Endodermal cell (in vitro differentiated cells): ENCODE data around the gene RNU4-1. TPM values are rescaled to one million over a fixed set of nuclear protein-coding genes. Genes with fewer than 3 reads are reported as not detected.

Experiments
- DNase-seq: peaks from one replicate; pipeline ENCODE4 v3.0.0-alpha.2; 2017
- H3K27ac ChIP-seq: 2 replicates; pipeline ENCODE4 v1.5.1; 2013; ENCODE audit warnings: mild to moderate bottlenecking, low read depth, low read length, moderate library complexity
- H3K27me3 ChIP-seq: 2 replicates; pipeline ENCODE4 v1.6.1; 2013; ENCODE audit warnings: mild to moderate bottlenecking, low read length, moderate library complexity; ENCODE audit not compliant: insufficient read depth, control insufficient read depth, poor library complexity, severe bottlenecking
- H3K36me3 ChIP-seq: 2 replicates; pipeline ENCODE4 v1.7.0; 2013; ENCODE audit warnings: mild to moderate bottlenecking, low read length, moderate library complexity; ENCODE audit not compliant: control insufficient read depth, insufficient read depth
- H3K4me1 ChIP-seq: one replicate; pipeline ENCODE4 v1.7.0; 2013; ENCODE audit warnings: low read length; ENCODE audit not compliant: control insufficient read depth, insufficient read depth
- H3K4me3 ChIP-seq: 2 replicates; pipeline ENCODE4 v1.5.1; 2013; ENCODE audit warnings: mild to moderate bottlenecking, low read length, moderate library complexity
- H3K9ac ChIP-seq: 2 replicates; pipeline ENCODE4 v1.6.1; 2013; ENCODE audit warnings: mild to moderate bottlenecking, low read length, moderate library complexity; ENCODE audit not compliant: poor library complexity, severe bottlenecking; ENCODE audit errors: extremely low read depth
- H3K9me3 ChIP-seq: 2 replicates; pipeline ENCODE4 v1.6.1; 2013; ENCODE audit warnings: mild to moderate bottlenecking, low read length, moderate library complexity; ENCODE audit not compliant: control insufficient read depth
- H3K27ac Mint-ChIP-seq: 2 replicates; pipeline ENCODE4 v1.8.0; 2020; ENCODE audit warnings: mixed read lengths
- H3K27me3 Mint-ChIP-seq: 2 replicates; pipeline ENCODE4 v1.8.0; 2021; ENCODE audit warnings: mild to moderate bottlenecking, mixed read lengths; ENCODE audit not compliant: insufficient read depth
- H3K36me3 Mint-ChIP-seq: 2 replicates; pipeline ENCODE4 v1.8.0; 2020; ENCODE audit warnings: low read depth, mixed read lengths
- H3K4me1 Mint-ChIP-seq: 2 replicates; pipeline ENCODE4 v1.8.0; 2020; ENCODE audit warnings: mixed read lengths
- H3K4me3 Mint-ChIP-seq: 2 replicates; pipeline ENCODE4 v1.8.0; 2020; ENCODE audit warnings: mild to moderate bottlenecking, moderate library complexity, mixed read lengths
- H3K9me3 Mint-ChIP-seq: 2 replicates; pipeline ENCODE4 v1.8.0; 2020; ENCODE audit warnings: mild to moderate bottlenecking, mixed read lengths
- CTCF ChIP-seq: fragments of 200-600 bp; sonication (generic); conservative IDR thresholded peaks from 2 replicates; pipeline ENCODE4 v1.5.0; 2021; ENCODE audit warnings: antibody characterized with exemption, mild to moderate bottlenecking
- WGBS, 2 experiments: methylation state at CpG; one replicate each; pipeline versions ENCODE4 v1.1.5 to v1.1.7; 2013; ENCODE audit warnings: missing lambda C conversion rate in 2 of 2, mixed read lengths in 1 of 2; ENCODE audit not compliant: insufficient coverage in 1 of 2, insufficient read length in 1 of 2; 5-methylcytosine and 5-hydroxymethylcytosine counted together
- total RNA-seq, 2 donors: library from RNA; stranded (reverse); fragmentation: NEBNext Ultra II Directional in 1 of 2; extraction: Animal tissue kit (Norgen Biotek cat#: 25700) in 1 of 2; gene quantifications; 2 replicates in 1 of 2; 3 replicates in 1 of 2; pipeline ENCODE4 v1.2.1, GENCODE V29; 2021

RNU4-1 gene
- total RNA-seq, 2 donors from 2014 or later: 4,032 to 4,837 TPM

DNA sequence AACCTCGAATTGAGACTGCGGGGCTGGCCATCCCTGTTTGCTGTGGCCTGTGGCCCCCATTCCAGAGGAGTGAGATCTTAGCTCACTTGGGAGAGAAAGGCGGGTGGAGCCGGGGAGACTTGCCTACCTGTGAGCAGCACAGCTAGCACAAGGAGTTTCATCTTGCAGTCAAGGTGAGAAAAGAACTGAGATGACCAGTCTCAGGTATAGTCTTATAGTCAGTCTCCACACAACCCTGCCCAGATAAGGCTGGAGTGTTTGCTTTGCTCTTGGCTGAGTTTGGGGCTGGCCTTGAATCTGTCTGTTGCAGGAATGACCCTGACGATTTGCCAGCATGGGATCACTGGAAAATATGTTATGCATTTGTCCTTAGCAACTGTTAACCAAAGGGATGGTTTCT is 34.6 kb upstream of the RNU4-1 start, which contains the start of gene PLA2G1B:
PLA2G1B (minus strand) TSS at position 187 of the 400 bp plus-strand sequence; CDS start at position 161, 26 bp downstream.
- Histone ChIP-seq H3K27ac (no peak within 1 kb of the TSS), H3K9ac (no peak within 1 kb of the TSS), H3K36me3 (no peaks in the 10 kb centered on the region), H3K4me1 (no peaks in the 10 kb centered on the region), H3K4me3 (no peak within 1 kb of the TSS), H3K9me3 (no peaks in the 10 kb centered on the region), H3K27me3 (no peaks in the 10 kb centered on the region)
- no peak for DNase-seq
- H3K9me3 Mint-ChIP-seq: no peaks in the 10 kb centered on the region
- no peak within 1 kb of the TSS for H3K4me3 Mint-ChIP-seq
- no peaks in the 10 kb centered on the region for H3K36me3 Mint-ChIP-seq
- no peak for TF ChIP-seq CTCF
- H3K4me1 Mint-ChIP-seq: peaks cover 4% of the 10 kb centered on the region
- WGBS, 2 experiments: 85 to 92% methylated on average over 2 to 5 of the region's 5 CpGs
- H3K27me3 Mint-ChIP-seq: peaks cover 22% of the 10 kb centered on the region
- no peak within 1 kb of the TSS for H3K27ac Mint-ChIP-seq

DNA sequence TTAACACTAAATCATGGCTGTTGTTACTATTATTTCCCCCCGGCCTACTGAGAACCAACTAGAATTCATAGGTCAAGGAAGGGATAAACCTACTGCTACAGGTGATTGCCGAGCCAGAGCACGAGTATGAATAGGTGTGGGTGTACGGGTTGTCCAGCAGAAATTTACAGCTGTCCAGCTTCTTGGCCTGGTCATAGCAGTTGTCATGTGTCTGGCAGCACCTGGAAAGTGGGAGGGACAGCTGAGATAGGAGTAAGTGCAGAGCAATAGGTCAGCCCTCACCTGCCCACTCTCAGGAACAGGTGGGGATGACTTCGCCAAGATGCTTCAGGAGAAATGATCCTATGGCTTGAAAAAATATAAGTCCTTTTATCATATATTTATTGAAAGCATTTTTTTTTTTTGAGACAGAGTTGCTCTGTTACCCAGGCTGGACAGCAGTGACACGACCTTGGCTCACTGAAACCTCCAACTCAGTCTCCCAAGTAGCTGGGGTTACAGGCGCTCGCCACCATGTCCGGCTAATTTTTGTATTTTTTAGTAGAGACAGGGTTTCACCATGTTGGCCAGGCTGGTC is 31.9 kb upstream of the RNU4-1 start:
- Mint-ChIP-seq H3K27ac (no peak overlapping the region), H3K36me3 (no peaks in the 10 kb centered on the region), H3K4me3 (no peak overlapping the region), H3K4me1 (peaks cover 7% of the 10 kb centered on the region), H3K27me3 (peaks cover 23% of the 10 kb centered on the region), H3K9me3 (no peaks in the 10 kb centered on the region)
- no peak for TF ChIP-seq CTCF
- 65 to 74% methylated on average over 4 to 8 of the region's 9 CpGs for WGBS, 2 experiments
- no peaks in the 10 kb centered on the region for H3K4me1 ChIP-seq
- no peak overlapping the region for H3K4me3 ChIP-seq
- H3K9ac ChIP-seq: no peak overlapping the region
- no peaks in the 10 kb centered on the region for H3K36me3 ChIP-seq
- no peaks in the 10 kb centered on the region for H3K27me3 ChIP-seq
- DNase-seq: no peak
- H3K9me3 ChIP-seq: no peaks in the 10 kb centered on the region
- H3K27ac ChIP-seq: no peak overlapping the region

GRCh38 chr12:120323772-120324171 is 30.7 kb upstream of the RNU4-1 start:
- Mint-ChIP-seq H3K36me3 (no peaks in the 10 kb centered on the region), H3K27me3 (peaks cover 28% of the 10 kb centered on the region), H3K9me3 (no peaks in the 10 kb centered on the region), H3K4me1 (peaks cover 7% of the 10 kb centered on the region), H3K4me3 (no peak overlapping the region), H3K27ac (no peak overlapping the region)
- no peaks in the 10 kb centered on the region for H3K27me3 ChIP-seq
- no peak overlapping the region for H3K9ac ChIP-seq
- 85 to 95% methylated on average over 2 of the region's 2 CpGs for WGBS, 2 experiments
- H3K27ac ChIP-seq: no peak overlapping the region
- H3K36me3 ChIP-seq: no peaks in the 10 kb centered on the region
- no peak for TF ChIP-seq CTCF
- DNase-seq: no peak
- H3K4me3 ChIP-seq: no peak overlapping the region
- H3K4me1 ChIP-seq: no peaks in the 10 kb centered on the region
- no peaks in the 10 kb centered on the region for H3K9me3 ChIP-seq
